Heart left ventricle (tissue), 16 donors: ENCODE measurements around the gene KRT16. TPM values are rescaled to one million over a fixed set of nuclear protein-coding genes. Genes with fewer than 3 reads are reported as not detected.

Source experiments
- ATAC-seq, 4 donors: fragments of 200-7000 bp; cut with Tn5 transposase; one replicate each; pipeline ENCODE4 v1.9.1; 2020 to 2022; ENCODE audit warnings: moderate library complexity in 4 of 4, mild to moderate bottlenecking in 3 of 4, moderate number of reproducible peaks in 1 of 4
- DNase-seq, 5 donors: peaks; one replicate each; pipeline ENCODE4 v3.0.0-alpha.2; 2020
- H3K27ac ChIP-seq, 12 donors: fragments of 200-600 bp; sonication (generic) in 4 of 12; one replicate each; pipeline versions ENCODE4 v1.5.0 to v1.8.0; 2016 to 2022; ENCODE audit warnings: mild to moderate bottlenecking in 2 of 12
- H3K27me3 ChIP-seq, 9 donors: fragments of 200-600 bp; sonication (generic) in 2 of 9; one replicate each; pipeline versions ENCODE4 v1.5.1 to v1.8.0; 2016 to 2022; ENCODE audit warnings: mild to moderate bottlenecking in 3 of 9
- H3K36me3 ChIP-seq, 9 donors: fragments of 200-600 bp; sonication (generic) in 2 of 9; one replicate each; pipeline versions ENCODE4 v1.5.0 to v1.8.0; 2018 to 2022; ENCODE audit warnings: mild to moderate bottlenecking in 2 of 9
- H3K4me1 ChIP-seq, 12 donors: fragments of 200-600 bp; sonication (generic) in 4 of 12; one replicate each; pipeline versions ENCODE4 v1.5.0 to v1.8.0; 2016 to 2022; ENCODE audit warnings: mild to moderate bottlenecking in 3 of 12
- H3K4me3 ChIP-seq, 12 donors: fragments of 200-600 bp; sonication (generic) in 4 of 12; one replicate each; pipeline versions ENCODE4 v1.5.0 to v1.8.0; 2017 to 2022; ENCODE audit warnings: mild to moderate bottlenecking in 9 of 12, moderate library complexity in 4 of 12
- H3K9me3 ChIP-seq, 12 donors: fragments of 200-600 bp; sonication (generic) in 4 of 12; one replicate each; pipeline versions ENCODE4 v1.5.0 to v1.8.0; 2016 to 2022; ENCODE audit warnings: mild to moderate bottlenecking in 1 of 12
- CTCF ChIP-seq, 12 donors: fragments of 200-600 bp; sonication (generic) in 4 of 12; IDR thresholded peaks; one replicate each; pipeline versions ENCODE4 v1.5.0 to v1.8.0; 2018 to 2022; ENCODE audit warnings: antibody characterized with exemption in 12 of 12, mild to moderate bottlenecking in 5 of 12
- POLR2A ChIP-seq, 2 donors: fragments of 450-650 bp; IDR thresholded peaks; one replicate each; pipeline ENCODE4 v1.6.1; 2017; ENCODE audit warnings: antibody characterized with exemption in 2 of 2, mild to moderate bottlenecking in 2 of 2, moderate library complexity in 2 of 2
- WGBS, 4 donors: extraction: QIAGEN DNeasy Blood & Tissue Kit in 2 of 4; methylation state at CpG; one replicate each; pipeline versions ENCODE4 v1.1.5 to v1.1.7; 2013 to 2018; 5-methylcytosine and 5-hydroxymethylcytosine counted together
- intact Hi-C, 10 donors: fragments of 100-400 bp; cut with DNase I; formaldehyde crosslinking; loops; one replicate each; pipeline versions ENCODE4 v1.11.1 to v1.14.2; 2022
- polyA plus RNA-seq, 2 donors: library from polyadenylated mRNA; stranded (reverse); fragments of 200-250 nt; gene quantifications; one replicate each; pipeline ENCODE4 v1.2.3, GENCODE V29; 2013
- total RNA-seq, 9 donors: library from RNA; depleted of rRNA in 2 of 9; stranded (reverse); fragments of >200 nt in 2 of 9; fragmentation: NEBNext Ultra II Directional in 3 of 9; extraction: Animal tissue kit (Norgen Biotek cat#: 25700) in 3 of 9; gene quantifications; one replicate each; pipeline versions ENCODE4 v1.1.0 to v1.2.4, GENCODE V29; 2016 to 2023
- donor health status: ischemic (EF 13 %, LVEDD 7.1; RV severe dilation, severe dysfunction).
- donor health status: healthy with polysubstance abuse.
- donor health status: DM: no; HTN: yes; CAD: no.
- donor health status: DM: no; HTN: no; CAD: no.
- donor health status: ischemic (EF 25% LVEDD 6.9; RV normal size, moderate dysfunction).
- donor health status: ischemic (EF 25% LVEDD 5.7; RV mildly dilated, moderate dysfunction).
- donor health status: healthy.
- donor health status: DM: yes; HTN: yes; CAD: no.
- donor health status: ischemic (EF 35%, LVEDD 5.7; RV mildly dilated, moderate dysfunction).
- donor health status: nonischemic (EF 11% LVEDD 7.7; RV severe dilation, severe dysfunction).
- donor health status: DM: yes; HTN: yes; CAD: no.
- donor health status: PGD.
- donor health status: ischemic (EF 29% LVEDD 5.4; RV normal size, mild dysfunction).
- donor health status: nonischemic (EF 23%, LVEDD 6.1; RV moderate dilation, normal function).

Gene KRT16
- total and polyA plus RNA-seq, 11 donors: 0.06 TPM; not detected in 10

GRCh38 chr17:41651625-41652460, 39.3 kb upstream of the KRT16 start:
- Histone ChIP-seq H3K4me3 (no peak overlapping the region), H3K36me3 (no peaks in the 10 kb centered on the region), H3K9me3 (no peaks in the 10 kb centered on the region), H3K4me1 (peaks cover 0 to 14% (median 8%) of the 10 kb centered on the region in 12 donors), H3K27me3 (no peaks in the 10 kb centered on the region), H3K27ac (no peak overlapping the region)
- intact Hi-C loops: no loop called here
- ATAC-seq (peak in 3 of 4 donors; percentile 16 to 56 (median 29)), DNase-seq (peak in 3 of 5 donors; percentile 28 to 52 (median 35))
- WGBS, 4 donors: 69 to 95% (median 82%) methylated on average over 7 to 13 of the region's 13 CpGs
- TF ChIP-seq POLR2A (IDR thresholded peaks at IDR 0.05) (no peak), CTCF (IDR thresholded peaks at IDR 0.05) (no peak)

GRCh38 chr17:41650794-41651624, 38.4 kb upstream of the KRT16 start:
- Histone ChIP-seq H3K4me3 (no peak overlapping the region), H3K27me3 (no peaks in the 10 kb centered on the region), H3K9me3 (no peaks in the 10 kb centered on the region), H3K36me3 (no peaks in the 10 kb centered on the region), H3K4me1 (peaks cover 0 to 17% (median 8%) of the 10 kb centered on the region in 12 donors), H3K27ac (no peak overlapping the region)
- intact Hi-C loops: no loop called here
- TF ChIP-seq CTCF (IDR thresholded peaks at IDR 0.05) (no peak), POLR2A (IDR thresholded peaks at IDR 0.05) (no peak)
- 78 to 89% (median 83%) methylated on average over 7 to 15 of the region's 15 CpGs for WGBS, 4 donors
- DNase-seq (peak in 2 of 5 donors; percentile 20 to 53), ATAC-seq (no peak)

GRCh38 chr17:41649923-41650519, 37.5 kb upstream of the KRT16 start:
- Histone ChIP-seq H3K27ac (no peak overlapping the region), H3K36me3 (no peaks in the 10 kb centered on the region), H3K4me1 (peaks cover 0 to 26% (median 8%) of the 10 kb centered on the region in 12 donors), H3K9me3 (no peaks in the 10 kb centered on the region), H3K4me3 (no peak overlapping the region), H3K27me3 (no peaks in the 10 kb centered on the region)
- 91 to 94% (median 94%) methylated on average over 10 of the region's 10 CpGs for WGBS, 4 donors
- intact Hi-C loops: loop anchor here (2.0 to 10.0 kb wide), 12 partner anchors 65 to 848 kb away; partner anchors contain the start of gene KRT14 (in 1 of the 10)
- no peak for ATAC-seq
- DNase-seq: peak in 2 of 5 donors; percentile 3 to 14
- TF ChIP-seq POLR2A (IDR thresholded peaks at IDR 0.05) (no peak), CTCF (IDR thresholded peaks at IDR 0.05) (no peak)
